Fibroblast of pulmonary artery (primary cell): ENCODE data around the gene CDH5.

ENCODE experiments used
- DNase-seq: peaks from one replicate; pipeline ENCODE4 v3.0.0-alpha.2; 2010; ENCODE audit warnings: low read depth
- H3K4me3 ChIP-seq: replicated peaks from 2 replicates; pipeline ENCODE4 v1.5.1; 2011; ENCODE audit warnings: low read depth, mild to moderate bottlenecking, control low read depth, low read length, moderate library complexity
- CTCF ChIP-seq: IDR thresholded peaks from 2 replicates; pipeline ENCODE4 v1.5.1; 2011; ENCODE audit warnings: mild to moderate bottlenecking, control low read depth, low read length, inconsistent platforms; ENCODE audit errors: missing control alignments

The CDH5 gene

GRCh38 chr16:66386629-66387622, 20.4 kb downstream of the CDH5 start:
- DNase-seq: no peak
- no peak overlapping the region for H3K4me3 ChIP-seq
- TF ChIP-seq CTCF: no peak

GRCh38 chr16:66387817-66388332, 21.4 kb downstream of the CDH5 start:
- DNase-seq: no peak
- no peak for TF ChIP-seq CTCF
- H3K4me3 ChIP-seq: no peak overlapping the region

- no peak for DNase-seq
- H3K4me3 ChIP-seq: no peak overlapping the region
- TF ChIP-seq CTCF: no peak
Measured at GRCh38 chr16:66388350-66389139, 22.1 kb downstream of the CDH5 start.

- DNase-seq: no peak
- no peak overlapping the region for H3K4me3 ChIP-seq
- no peak for TF ChIP-seq CTCF
Measured at GRCh38 chr16:66389256-66390176, 23.0 kb downstream of the CDH5 start.

- no peak for TF ChIP-seq CTCF
- no peak for DNase-seq
- no peak overlapping the region for H3K4me3 ChIP-seq
Measured at GRCh38 chr16:66390346-66391108, 24.0 kb downstream of the CDH5 start.
